Measurements from ENCODE around the gene TXNDC9.

- TF ChIP-seq CTCF (IDR thresholded peaks at IDR 0.05) (no peak), POLR2A (IDR thresholded peaks at IDR 0.05) (no peak)
Observed at GRCh38 chr2:99297994-99298393, 38.1 kb downstream of the TXNDC9 start.

Data from body of pancreas (tissue), 4 donors.